H1 (cell line): ENCODE measurements around the gene CAPZB. TPM values are rescaled to one million over a fixed set of nuclear protein-coding genes. Genes with fewer than 3 reads are reported as not detected.

Experiments used
- CTCF ChIA-PET: fragments of 300-600 bp; sonication (Branson Sonifier 250); formaldehyde crosslinking; loops from one replicate; lab custom pipeline; 2021; ENCODE audit not compliant: partially characterized antibody; lab: Charles Lee
- POLR2A ChIA-PET: fragments of 300-600 bp; sonication (Branson Sonifier 250); formaldehyde crosslinking; loops from one replicate; lab custom pipeline; 2021; ENCODE audit warnings: inconsistent platforms; ENCODE audit not compliant: partially characterized antibody; lab: Charles Lee
- DNase-seq, 2 experiments: peaks; one replicate each; pipeline versions ENCODE4 v3.0.0 to v3.0.0-alpha.2; 2010 to 2022; ENCODE audit warnings: low spot score in 2 of 2, low read depth in 1 of 2, mixed read lengths in 1 of 2
- FAIRE-seq: peaks from 2 replicates; lab custom pipeline; 2011; peaks lifted over from hg19 to GRCh38; lab: Jason Lieb, UNC
- H2AFZ ChIP-seq: 2 replicates; pipeline ENCODE4 v1.8.1; 2012; ENCODE audit warnings: low read length, inconsistent platforms
- H2AK5ac ChIP-seq: 2 replicates; pipeline ENCODE4 v1.6.1; 2013; ENCODE audit warnings: low read depth, low read length
- H2BK120ac ChIP-seq: replicated peaks from 2 replicates; pipeline ENCODE3; 2013; ENCODE audit warnings: low read depth, low read length, inconsistent platforms
- H2BK12ac ChIP-seq: 2 replicates; pipeline ENCODE4 v1.6.1; 2013; ENCODE audit warnings: low read depth, low read length
- H2BK15ac ChIP-seq: 2 replicates; pipeline ENCODE4 v1.6.1; 2013; ENCODE audit warnings: low read length
- H2BK20ac ChIP-seq: 2 replicates; pipeline ENCODE4 v1.6.1; 2013; ENCODE audit warnings: low read length
- H2BK5ac ChIP-seq: 2 replicates; pipeline ENCODE4 v1.6.1; 2013; ENCODE audit warnings: low read depth, low read length
- H3K14ac ChIP-seq: 2 replicates; pipeline ENCODE4 v1.6.1; 2013; ENCODE audit warnings: inconsistent platforms; ENCODE audit not compliant: insufficient read length
- H3K18ac ChIP-seq: 2 replicates; pipeline ENCODE4 v1.6.1; 2013; ENCODE audit warnings: low read length; ENCODE audit errors: extremely low read depth
- H3K23ac ChIP-seq: 2 replicates; pipeline ENCODE4 v1.6.1; 2013; ENCODE audit warnings: inconsistent platforms; ENCODE audit not compliant: insufficient read length
- H3K23me2 ChIP-seq: 2 replicates; pipeline ENCODE4 v1.6.1; 2013; ENCODE audit warnings: low read depth, low read length
- H3K27ac ChIP-seq: 2 replicates; pipeline ENCODE4 v1.6.1; 2011; ENCODE audit warnings: low read depth, low read length, inconsistent platforms
- H3K27me3 ChIP-seq, 4 experiments: replicated peaks in 1 of 4; 1 replicate in 1 of 4; 2 replicates in 3 of 4; pipeline versions ENCODE4 v1.6.1 to v1.8.1; 2011 to 2013; ENCODE audit warnings: low read length in 3 of 4, mild to moderate bottlenecking in 3 of 4, inconsistent platforms in 2 of 4, mixed read lengths in 2 of 4, moderate library complexity in 1 of 4; ENCODE audit not compliant: control insufficient read depth in 3 of 4, insufficient read depth in 3 of 4; ENCODE audit errors: extremely low read depth in 1 of 4
- H3K36me3 ChIP-seq, 4 experiments: 2 replicates each; pipeline versions ENCODE4 v1.6.1 to v1.8.1; 2011 to 2013; ENCODE audit warnings: mild to moderate bottlenecking in 4 of 4, low read length in 3 of 4, moderate library complexity in 2 of 4, control low read depth in 1 of 4, inconsistent platforms in 1 of 4; ENCODE audit not compliant: insufficient read depth in 4 of 4, control insufficient read depth in 2 of 4
- H3K4ac ChIP-seq: replicated peaks from 2 replicates; pipeline ENCODE3; 2013; ENCODE audit warnings: low read length, low read depth, mixed read lengths, inconsistent platforms; ENCODE audit not compliant: insufficient read length
- H3K4me1 ChIP-seq, 4 experiments: replicated peaks in 1 of 4; 1 replicate in 1 of 4; 2 replicates in 3 of 4; pipeline versions ENCODE4 v1.6.1 to v1.8.1; 2011 to 2013; ENCODE audit warnings: low read length in 3 of 4, inconsistent platforms in 2 of 4, mixed read lengths in 1 of 4; ENCODE audit not compliant: insufficient read depth in 4 of 4, control insufficient read depth in 3 of 4
- H3K4me2 ChIP-seq, 2 experiments: 2 replicates each; pipeline versions ENCODE4 v1.6.1 to v1.8.1; 2011 to 2013; ENCODE audit warnings: low read depth in 2 of 2, low read length in 2 of 2, control low read depth in 1 of 2, inconsistent platforms in 1 of 2, mild to moderate bottlenecking in 1 of 2; ENCODE audit not compliant: insufficient read depth in 1 of 2
- H3K4me3 ChIP-seq, 4 experiments: fragments of 200-600, 300-600 bp in 1 of 4; sonication (generic), shearing (Covaris generic), sonication (Bioruptor Twin) in 1 of 4; 2 replicates each; pipeline versions ENCODE4 v1.5.1 to v1.8.1; 2011 to 2016; ENCODE audit warnings: low read length in 4 of 4, low read depth in 3 of 4, control low read depth in 2 of 4, inconsistent platforms in 2 of 4, mild to moderate bottlenecking in 2 of 4, mixed read lengths in 1 of 4, moderate library complexity in 1 of 4; ENCODE audit not compliant: insufficient read depth in 2 of 4; ENCODE audit errors: extremely low read depth in 1 of 4
- H3K56ac ChIP-seq: replicated peaks from 2 replicates; pipeline ENCODE3; 2013; ENCODE audit warnings: low read depth, mild to moderate bottlenecking, mixed read lengths, low read length, inconsistent platforms; ENCODE audit not compliant: insufficient read length
- H3K79me1 ChIP-seq: 2 replicates; pipeline ENCODE4 v1.6.1; 2013; ENCODE audit warnings: low read depth, low read length, control low read depth
- H3K79me2 ChIP-seq, 2 experiments: 2 replicates each; pipeline versions ENCODE4 v1.6.1 to v1.8.1; 2012 to 2013; ENCODE audit warnings: low read length in 2 of 2, mild to moderate bottlenecking in 2 of 2, inconsistent platforms in 1 of 2; ENCODE audit not compliant: insufficient read depth in 2 of 2, control insufficient read depth in 1 of 2
- H3K9ac ChIP-seq, 4 experiments: replicated peaks in 1 of 4; 1 replicate in 1 of 4; 2 replicates in 3 of 4; pipeline versions ENCODE4 v1.6.1 to v1.8.1; 2011 to 2013; ENCODE audit warnings: low read depth in 3 of 4, low read length in 3 of 4, control low read depth in 2 of 4, mild to moderate bottlenecking in 2 of 4, moderate library complexity in 2 of 4, inconsistent platforms in 1 of 4; ENCODE audit errors: extremely low read depth in 1 of 4
- H3K9me3 ChIP-seq, 2 experiments: 2 replicates each; pipeline versions ENCODE4 v1.6.1 to v1.8.1; 2012 to 2013; ENCODE audit warnings: mild to moderate bottlenecking in 2 of 2, moderate library complexity in 2 of 2, control low read depth in 1 of 2, inconsistent platforms in 1 of 2, low read depth in 1 of 2, low read length in 1 of 2, mixed read lengths in 1 of 2; ENCODE audit not compliant: insufficient read depth in 2 of 2
- H4K20me1 ChIP-seq, 2 experiments: replicated peaks in 1 of 2; 2 replicates each; pipeline versions ENCODE3 to v1.8.1; 2011 to 2013; ENCODE audit warnings: inconsistent platforms in 2 of 2, low read length in 2 of 2, mild to moderate bottlenecking in 1 of 2; ENCODE audit not compliant: insufficient read depth in 2 of 2, control insufficient read depth in 1 of 2
- H4K5ac ChIP-seq: 2 replicates; pipeline ENCODE4 v1.6.1; 2013; ENCODE audit warnings: low read length, low read depth, mixed read lengths, inconsistent platforms; ENCODE audit not compliant: insufficient read length
- H4K8ac ChIP-seq: 2 replicates; pipeline ENCODE4 v1.8.0; 2013; ENCODE audit warnings: mild to moderate bottlenecking, moderate library complexity, low read length, inconsistent platforms; ENCODE audit not compliant: insufficient read depth; ENCODE audit errors: extremely low read depth
- H4K91ac ChIP-seq: replicated peaks from 2 replicates; pipeline ENCODE3; 2013; ENCODE audit warnings: low read length, mixed read lengths, inconsistent platforms; ENCODE audit not compliant: insufficient read length
- BCL11A ChIP-seq, 2 experiments: IDR thresholded peaks; one replicate each; pipeline ENCODE4 v1.6.1; 2011; ENCODE audit warnings: low read depth in 2 of 2, low read length in 2 of 2, mild to moderate bottlenecking in 2 of 2
- CHD2 ChIP-seq: IDR thresholded peaks from 2 replicates; pipeline ENCODE4 v1.6.1; 2012; ENCODE audit warnings: low read length, improper control_type of control experiment
- CTBP2 ChIP-seq: IDR thresholded peaks from 2 replicates; pipeline ENCODE4 v1.7.0; 2011; ENCODE audit warnings: borderline replicate concordance, mild to moderate bottlenecking, moderate library complexity, mixed read lengths, low read length; ENCODE audit not compliant: insufficient read depth, insufficient read length
- EP300 ChIP-seq, 2 experiments: IDR thresholded peaks; 1 replicate in 1 of 2; 2 replicates in 1 of 2; pipeline ENCODE4 v1.6.1; 2011 to 2012; ENCODE audit warnings: low read depth in 2 of 2, low read length in 2 of 2, mild to moderate bottlenecking in 2 of 2, borderline replicate concordance in 1 of 2, inconsistent platforms in 1 of 2, moderate library complexity in 1 of 2
- GABPA ChIP-seq: IDR thresholded peaks from 2 replicates; pipeline ENCODE4 v1.6.1; 2011; ENCODE audit warnings: mild to moderate bottlenecking, low read length, moderate library complexity, borderline replicate concordance; ENCODE audit not compliant: insufficient read depth
- JUND ChIP-seq: IDR thresholded peaks from 2 replicates; pipeline ENCODE4 v1.6.1; 2011; ENCODE audit warnings: mild to moderate bottlenecking, improper control_type of control experiment, low read length
- KDM4A ChIP-seq: IDR thresholded peaks from one replicate; pipeline ENCODE4 v1.7.1; 2012; ENCODE audit warnings: low read depth, mild to moderate bottlenecking, moderate library complexity, low read length, inconsistent platforms; ENCODE audit not compliant: severe bottlenecking
- KDM5A ChIP-seq: fragments of 200-600 bp; IDR thresholded peaks from 2 replicates; pipeline ENCODE4 v1.7.1; 2012; ENCODE audit warnings: mild to moderate bottlenecking, low read length, inconsistent platforms, mixed read lengths
- NANOG ChIP-seq: IDR thresholded peaks from 2 replicates; pipeline ENCODE4 v1.6.1; 2011; ENCODE audit warnings: low read length, low read depth, mild to moderate bottlenecking, inconsistent platforms; ENCODE audit not compliant: insufficient read depth, poor library complexity, severe bottlenecking
- RXRA ChIP-seq: IDR thresholded peaks from 2 replicates; pipeline ENCODE4 v1.6.1; 2011; ENCODE audit warnings: low read depth, mild to moderate bottlenecking, low read length, moderate library complexity; ENCODE audit not compliant: insufficient read depth
- SP1 ChIP-seq: IDR thresholded peaks from 2 replicates; pipeline ENCODE4 v1.6.1; 2011; ENCODE audit warnings: low read depth, low read length
- SUZ12 ChIP-seq: fragments of 200-600 bp; sonication (generic); IDR thresholded peaks from 2 replicates; pipeline ENCODE4 v1.6.1; 2012; ENCODE audit warnings: mild to moderate bottlenecking, inconsistent platforms, low read length, moderate library complexity, mixed read lengths
- TAF1 ChIP-seq: IDR thresholded peaks from 2 replicates; pipeline ENCODE4 v1.6.1; 2011; ENCODE audit warnings: mild to moderate bottlenecking, low read depth, low read length
- TCF12 ChIP-seq: IDR thresholded peaks from 2 replicates; pipeline ENCODE4 v1.6.1; 2011; ENCODE audit warnings: low read depth, mild to moderate bottlenecking, low read length
- WGBS, 2 experiments: shearing (Covaris generic) in 1 of 2; methylation state at CpG; one replicate each; pipeline versions ENCODE4 v1.1.6 to v1.1.7; 2013 to 2015; ENCODE audit warnings: low lambda C conversion rate in 2 of 2, mixed read lengths in 2 of 2, inconsistent platforms in 1 of 2, low coverage in 1 of 2, missing lambda C conversion rate in 1 of 2; ENCODE audit not compliant: insufficient replicate concordance in 2 of 2, insufficient coverage in 1 of 2, insufficient read length in 1 of 2; ENCODE audit errors: extremely low coverage in 1 of 2, missing lambda C conversion rate in 1 of 2; 5-methylcytosine and 5-hydroxymethylcytosine counted together
- polyA plus RNA-seq, 7 experiments: library from polyadenylated mRNA; depleted of rRNA in 3 of 7; stranded (reverse) in 5 of 7; unstranded in 2 of 7; fragments of >200 nt in 5 of 7; fragments of 200-250 nt in 2 of 7; gene quantifications; 1 replicate in 5 of 7; 2 replicates in 1 of 7; 4 replicates in 1 of 7; pipeline versions ENCODE4 v1.2.1 to v1.2.3, GENCODE V29; 2011 to 2013; ENCODE audit warnings: missing spikeins in 2 of 7, mixed read lengths in 2 of 7
- total RNA-seq: library from RNA; stranded (reverse); fragmentation: NEBNext Ultra II Directional; extraction: Animal tissue kit (Norgen Biotek cat#: 25700); gene quantifications from 2 replicates; pipeline ENCODE4 v1.2.1, GENCODE V29; 2021

Gene CAPZB
- total and polyA plus RNA-seq, 2 of the 8 experiments (the other 6 are each of a cell fraction or from before 2014, with no cell fraction given) = 162 to 371 TPM

DNA sequence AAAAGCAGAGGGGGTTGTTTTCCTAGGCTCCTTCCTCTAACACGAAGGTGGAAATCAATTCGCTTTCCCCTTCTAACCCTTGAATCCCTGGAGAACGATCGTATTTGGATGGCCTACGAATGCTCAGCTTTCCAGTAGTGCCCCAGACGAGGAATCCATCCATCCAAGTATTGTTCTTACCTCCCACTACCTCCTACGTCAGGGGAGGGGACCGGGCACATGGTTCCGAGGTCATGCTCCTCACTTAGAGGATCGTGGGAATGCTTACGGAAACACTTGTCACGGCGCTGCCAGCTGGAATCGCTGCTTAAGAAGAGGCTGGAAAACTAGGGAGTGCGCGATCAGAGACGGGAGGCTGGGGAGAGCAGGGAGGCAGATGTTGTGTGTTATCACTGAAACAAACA is 47.4 kb downstream of the CAPZB start:
- no peak for DNase-seq
- Histone ChIP-seq H3K4me3 (no peak overlapping the region), H2BK5ac (0 out of 2 replicates have a peak overlapping the region, but pooled peaks have one; percentile 78), H3K9ac (no peak overlapping the region; a peak in 1 of 7 replicates), H2AK5ac (peak overlapping the region; percentile 67; the same call in 1 of the 2 replicates), H3K79me2 (peaks cover 14 to 94% of the 10 kb centered on the region in 2 experiments), H3K4ac (no peak overlapping the region), H3K27me3 (no peaks in the 10 kb centered on the region), H3K56ac (no peak overlapping the region), H2BK120ac (no peak overlapping the region), H3K18ac (no peak overlapping the region), H3K36me3 (peaks cover 0 to 11% (median under 1%) of the 10 kb centered on the region in 4 experiments; a peak in 3 of 8 replicates), H3K4me2 (no peak overlapping the region), H4K20me1 (peaks cover 44 to 51% of the 10 kb centered on the region in 2 experiments), H4K5ac (no peak overlapping the region), H3K23me2 (no peaks in the 10 kb centered on the region), H3K79me1 (peaks cover 32% of the 10 kb centered on the region), H3K27ac (no peak overlapping the region), H4K8ac (no peak overlapping the region), H2BK20ac (no peak overlapping the region), H3K23ac (no peak overlapping the region), H2BK15ac (no peak overlapping the region), H4K91ac (no peak overlapping the region), H2BK12ac (no peak overlapping the region), H3K9me3 (no peaks in the 10 kb centered on the region), H2AFZ (no peak overlapping the region), H3K14ac (no peak overlapping the region), H3K4me1 (peaks cover 2 to 14% (median 9%) of the 10 kb centered on the region in 4 experiments)
- no peak for FAIRE-seq
- 91% methylated on average over 17 of the region's 17 CpGs; no CpG with 5 or more reads in 1 of the 2 experiments for WGBS, 2 experiments
- CTCF ChIA-PET = interaction anchor here (0.7 to 8.4 kb wide), 15 partner anchors 9 to 213 kb away, joined by 3 to 79 read pairs (median 4); no protein-coding TSS in a partner anchor
- POLR2A ChIA-PET = interaction anchor here (0.8 to 0.9 kb wide), 2 partner anchors 9 to 84 kb away, joined by 3 read pairs; no protein-coding TSS in a partner anchor
- TF ChIP-seq SUZ12 = no peak
- no peak for TF ChIP-seq BCL11A (IDR thresholded peaks at IDR 0.05; ENCODE audit: low read depth in 2 of 2, low read length in 2 of 2)
- TF ChIP-seq SP1 = no peak
- no peak for TF ChIP-seq EP300 (IDR thresholded peaks at IDR 0.05; ENCODE audit: borderline replicate concordance in 1 of 2, low read depth in 2 of 2, low read length in 2 of 2)
- no peak for TF ChIP-seq TCF12
- TF ChIP-seq KDM4A = no peak
- no peak for TF ChIP-seq GABPA
- TF ChIP-seq JUND = no peak
- no peak for TF ChIP-seq TAF1
- no peak for TF ChIP-seq CHD2
- no peak for TF ChIP-seq RXRA
- no peak for TF ChIP-seq KDM5A
- TF ChIP-seq CTBP2 = no peak
- TF ChIP-seq NANOG = no peak
